HG02588 (cell line): ENCODE data around the gene GAS7.

Source experiments
- ATAC-seq: cut with Tn5 transposase; IDR thresholded peaks from one replicate; pipeline ENCODE4 v1.9.1; 2021; ENCODE audit warnings: mild to moderate bottlenecking, moderate library complexity; ENCODE audit not compliant: unreplicated experiment

The GAS7 gene

DNA sequence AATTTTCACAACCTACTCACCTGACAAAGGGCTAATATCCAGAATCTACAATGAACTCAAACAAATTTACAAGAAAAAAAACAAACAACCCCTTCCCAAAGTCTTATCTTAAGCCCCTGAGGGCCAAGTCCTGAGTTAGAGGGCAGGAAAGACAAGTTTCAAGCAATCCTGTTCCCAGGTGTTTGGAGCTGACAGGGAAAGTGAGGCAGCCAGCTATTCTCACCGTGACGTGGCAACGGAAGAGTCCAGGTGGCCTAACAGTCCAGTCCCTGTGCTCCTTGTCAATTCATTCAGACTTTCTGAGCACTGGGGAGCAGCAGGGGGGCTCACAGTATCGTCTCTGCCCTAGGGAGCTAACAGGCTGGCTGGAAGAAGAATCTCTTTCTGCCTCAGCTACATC lies 203.6 kb downstream of the GAS7 start:
- ATAC-seq, result no peak

DNA sequence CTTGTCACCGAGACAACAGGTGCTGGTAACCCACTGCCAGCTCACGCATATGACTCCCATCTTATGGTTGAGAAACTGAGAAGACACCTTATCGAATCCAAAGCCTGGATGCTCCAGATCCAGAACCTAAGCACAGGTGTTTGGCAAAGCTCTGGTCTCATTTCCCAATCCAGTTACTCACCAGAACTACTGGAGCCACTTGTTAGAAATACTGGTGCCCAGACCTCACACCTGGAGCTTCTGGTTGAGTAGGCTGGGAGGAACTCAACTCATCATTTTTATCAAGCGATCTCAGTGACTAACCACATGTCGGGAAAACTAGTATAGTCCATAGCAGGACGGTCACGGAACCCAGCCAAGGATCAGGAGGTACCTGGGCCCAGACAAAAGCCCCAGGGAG lies 206.6 kb downstream of the GAS7 start:
- no peak for ATAC-seq

DNA sequence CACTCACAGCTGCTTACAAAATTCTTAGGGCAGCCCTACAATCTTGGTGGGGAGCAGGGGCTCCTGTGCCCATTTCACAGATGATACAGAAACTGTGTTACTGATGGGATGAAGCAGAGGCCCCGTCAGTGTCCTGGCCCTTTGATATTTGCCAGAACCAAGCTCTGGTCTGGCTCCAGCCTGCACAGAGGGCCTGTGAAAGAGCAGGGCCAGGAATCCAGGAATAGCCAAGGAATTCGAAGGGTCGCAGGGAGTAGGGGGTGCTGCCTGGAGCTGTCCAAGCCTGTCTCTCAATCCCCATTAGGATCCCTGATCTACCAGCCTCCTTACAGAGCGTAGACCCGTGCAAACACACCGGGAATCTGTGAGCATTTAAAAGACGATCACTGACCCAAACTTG lies 207.1 kb downstream of the GAS7 start:
- ATAC-seq, result no peak

DNA sequence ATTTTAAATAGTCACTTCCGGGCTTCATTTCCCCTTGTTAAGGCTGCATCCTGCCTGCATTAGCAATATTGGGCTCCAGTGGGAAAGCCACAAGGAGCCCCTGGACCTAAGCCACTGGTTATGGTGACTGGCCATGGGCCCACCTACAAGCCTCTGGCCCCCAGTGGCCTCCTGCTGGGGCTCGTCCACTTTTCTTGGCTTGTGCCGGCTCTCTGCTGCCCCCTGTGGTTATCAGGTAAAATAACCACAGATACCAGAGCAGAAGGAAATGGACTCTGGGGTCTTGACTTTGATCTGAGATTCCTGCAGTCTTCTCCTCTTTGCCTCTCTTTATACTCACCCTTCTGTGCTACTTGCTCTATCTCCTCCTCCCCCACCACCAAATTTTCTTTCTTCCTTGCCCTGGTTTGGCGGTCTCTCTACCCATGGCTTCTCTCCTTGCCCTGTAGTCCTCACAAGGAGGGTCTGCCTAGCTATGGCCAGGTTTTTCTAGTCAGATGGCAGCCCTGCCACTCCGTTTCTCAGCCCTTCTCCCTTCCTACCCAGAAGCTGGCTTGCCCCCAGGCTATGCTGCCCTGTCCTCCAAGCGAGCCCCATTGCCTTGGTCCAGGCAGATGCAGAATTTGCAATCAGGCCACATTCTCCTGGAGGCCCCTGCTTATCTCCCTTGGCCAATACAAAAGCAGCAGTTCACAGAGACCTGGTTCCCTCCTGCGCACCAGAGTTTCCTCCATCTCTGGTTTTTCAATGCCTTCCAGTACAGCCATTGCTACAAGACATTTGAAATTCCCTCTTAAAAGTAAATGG lies 210.4 kb downstream of the GAS7 start:
- ATAC-seq, result no peak

DNA sequence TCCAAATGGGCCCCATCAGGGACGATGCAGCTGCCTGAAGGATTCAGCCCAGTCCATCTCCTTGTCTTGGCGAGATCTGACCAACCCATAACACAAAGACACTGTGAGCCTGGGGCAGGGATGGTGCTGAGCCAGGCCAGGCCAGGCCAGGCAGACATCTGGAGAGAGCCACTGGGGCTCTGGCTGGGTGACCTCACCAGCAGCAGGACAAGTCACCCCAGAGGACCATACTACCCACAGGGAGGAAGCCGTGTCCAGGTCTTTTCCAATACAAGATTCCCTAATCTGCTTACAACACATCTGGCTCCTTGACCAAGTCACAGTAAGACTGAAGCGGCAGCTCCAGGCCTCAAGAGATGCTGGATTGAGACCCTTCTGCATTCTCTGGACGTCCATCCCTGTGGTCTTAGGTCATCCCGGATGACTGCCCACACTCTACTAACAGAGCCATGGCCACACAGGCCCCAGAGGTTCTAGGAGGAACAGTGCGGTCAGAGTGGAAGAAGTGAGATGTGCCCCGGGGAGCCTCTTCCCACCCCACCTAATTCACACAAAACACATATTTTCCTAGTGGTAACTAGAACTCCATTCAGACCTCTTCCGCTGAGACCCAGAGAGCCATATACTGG lies 211.5 kb downstream of the GAS7 start:
- ATAC-seq, result no peak

DNA sequence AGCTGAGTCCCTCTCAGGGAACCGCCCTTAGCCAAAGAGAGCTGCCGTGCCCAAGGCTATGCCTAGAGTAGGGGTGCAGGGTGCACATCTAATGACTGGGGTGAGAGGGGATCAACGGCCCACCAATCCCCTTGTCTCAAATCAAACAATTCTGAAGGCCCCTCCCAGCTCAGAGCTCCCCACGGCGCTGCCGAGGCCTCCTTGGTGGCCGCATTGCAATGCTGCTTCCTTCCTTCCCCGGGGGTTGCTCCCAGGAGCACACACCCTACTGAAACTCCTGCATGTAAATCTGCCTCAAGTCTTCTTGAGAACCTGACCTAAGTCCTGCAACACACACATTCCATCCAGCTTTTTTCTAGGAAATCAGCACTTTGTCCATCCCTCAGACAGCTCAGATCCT lies 212.8 kb downstream of the GAS7 start:
- no peak for ATAC-seq

DNA sequence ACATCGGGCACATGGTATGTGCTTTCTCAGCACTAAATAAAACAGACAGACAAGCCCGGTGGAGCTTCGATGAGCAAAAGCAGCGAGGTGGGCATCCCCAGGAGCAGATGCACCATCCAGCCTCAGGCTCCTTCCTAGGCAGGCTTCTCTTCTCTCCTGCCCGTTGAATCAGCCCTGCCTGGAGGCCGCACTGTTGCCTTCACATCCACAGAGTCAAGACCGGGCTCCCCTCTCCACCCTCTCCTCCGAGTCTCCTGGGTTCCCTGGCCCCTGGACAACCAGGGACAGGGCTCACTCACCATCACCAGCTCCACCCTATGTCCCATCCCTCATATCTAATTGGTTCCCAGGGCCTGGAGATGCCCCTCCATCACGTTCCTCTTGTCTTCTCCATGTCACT lies 213.6 kb downstream of the GAS7 start:
- no peak for ATAC-seq

DNA sequence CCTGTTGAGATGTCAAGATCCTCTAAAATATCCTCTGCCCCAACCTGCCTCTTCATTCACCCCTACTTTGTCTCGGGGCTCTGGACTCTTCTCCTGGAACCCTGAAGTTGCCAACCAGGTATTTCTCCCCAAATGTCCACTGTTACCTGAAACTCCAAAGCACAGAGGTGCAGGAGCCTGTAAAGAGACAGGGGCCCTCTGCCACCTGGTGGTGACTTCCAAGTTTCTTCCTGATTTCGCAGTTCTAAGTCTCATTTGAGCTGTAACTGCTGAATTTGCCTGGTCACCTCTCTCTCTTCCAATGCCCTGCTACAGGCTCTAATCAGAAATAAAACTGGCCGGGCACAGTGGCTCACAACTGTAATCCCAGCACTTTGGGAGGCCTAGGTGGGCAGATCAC lies 216.2 kb downstream of the GAS7 start:
- no peak for ATAC-seq

DNA sequence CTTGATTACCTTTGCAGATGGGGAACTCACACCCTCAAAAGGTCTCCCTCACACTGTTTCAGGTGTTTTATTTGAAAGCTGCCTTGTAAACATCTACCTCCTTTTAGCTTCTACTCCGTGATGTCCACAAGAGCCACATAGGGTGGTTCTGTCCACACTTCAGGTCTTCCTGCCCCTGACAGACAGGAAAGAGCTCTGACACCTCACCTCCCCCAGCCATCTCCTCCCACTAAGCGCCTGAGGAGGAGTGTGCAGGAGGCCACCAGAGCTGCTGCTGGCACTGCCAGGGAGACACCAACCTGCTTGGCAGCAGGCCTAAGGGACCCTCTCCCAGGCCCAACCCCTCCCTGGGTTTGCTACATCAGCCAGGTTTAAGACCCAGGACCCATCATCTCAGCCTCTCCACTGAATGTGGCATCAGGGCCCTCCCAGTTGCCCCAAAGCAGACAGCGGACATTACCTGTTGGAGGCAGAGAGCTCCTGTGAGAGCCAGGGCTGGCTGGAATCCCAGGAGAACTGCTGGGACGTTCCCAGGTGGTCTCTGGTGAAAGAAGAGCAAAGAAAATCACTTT lies 217.0 kb downstream of the GAS7 start:
- ATAC-seq, result no peak

DNA sequence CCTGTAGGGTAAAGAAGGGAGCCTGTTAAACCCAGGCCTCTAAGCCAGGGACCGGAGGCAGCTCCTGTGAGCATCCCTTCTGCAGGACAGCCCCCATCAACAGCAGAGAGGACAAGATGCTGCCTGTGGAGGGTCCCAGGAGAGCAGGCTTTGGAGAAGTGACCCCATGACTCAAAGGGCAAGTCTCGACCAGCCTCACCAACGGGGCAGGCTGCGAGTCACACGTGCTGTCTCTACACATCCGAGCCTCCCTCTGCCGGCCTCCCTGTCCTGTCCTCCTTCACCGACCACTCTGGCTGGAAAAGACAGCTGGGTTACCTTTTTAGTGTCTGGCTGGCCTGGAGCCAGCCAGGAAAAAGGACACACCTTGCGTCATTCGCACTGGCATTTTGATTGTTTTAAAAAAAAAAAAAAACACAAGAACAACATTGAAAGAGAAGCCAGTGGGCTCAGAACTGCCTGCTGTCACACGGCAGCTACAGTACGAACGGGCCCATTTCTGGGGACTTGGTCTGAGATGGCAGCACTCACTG lies 218.9 kb downstream of the GAS7 start:
- ATAC-seq, result no peak

DNA sequence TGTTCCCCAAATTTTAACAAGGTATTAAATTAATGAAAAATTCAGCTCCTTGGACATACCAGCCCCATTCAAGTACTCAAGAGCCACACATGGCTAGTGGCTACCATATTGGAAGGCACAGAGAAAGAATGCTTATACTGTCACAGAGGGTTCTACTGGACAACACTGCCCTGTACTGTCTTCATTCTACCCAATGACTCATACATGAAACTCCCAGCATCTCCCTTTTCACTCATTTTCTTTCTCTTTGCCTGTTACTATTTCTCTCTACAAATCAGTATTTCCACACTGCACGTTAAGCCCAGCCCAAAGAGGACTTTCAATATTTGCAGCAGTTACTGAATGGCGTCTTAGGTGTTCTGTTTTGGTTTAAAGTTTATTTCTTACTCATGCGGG lies 221.2 kb downstream of the GAS7 start:
- ATAC-seq, result no peak

DNA sequence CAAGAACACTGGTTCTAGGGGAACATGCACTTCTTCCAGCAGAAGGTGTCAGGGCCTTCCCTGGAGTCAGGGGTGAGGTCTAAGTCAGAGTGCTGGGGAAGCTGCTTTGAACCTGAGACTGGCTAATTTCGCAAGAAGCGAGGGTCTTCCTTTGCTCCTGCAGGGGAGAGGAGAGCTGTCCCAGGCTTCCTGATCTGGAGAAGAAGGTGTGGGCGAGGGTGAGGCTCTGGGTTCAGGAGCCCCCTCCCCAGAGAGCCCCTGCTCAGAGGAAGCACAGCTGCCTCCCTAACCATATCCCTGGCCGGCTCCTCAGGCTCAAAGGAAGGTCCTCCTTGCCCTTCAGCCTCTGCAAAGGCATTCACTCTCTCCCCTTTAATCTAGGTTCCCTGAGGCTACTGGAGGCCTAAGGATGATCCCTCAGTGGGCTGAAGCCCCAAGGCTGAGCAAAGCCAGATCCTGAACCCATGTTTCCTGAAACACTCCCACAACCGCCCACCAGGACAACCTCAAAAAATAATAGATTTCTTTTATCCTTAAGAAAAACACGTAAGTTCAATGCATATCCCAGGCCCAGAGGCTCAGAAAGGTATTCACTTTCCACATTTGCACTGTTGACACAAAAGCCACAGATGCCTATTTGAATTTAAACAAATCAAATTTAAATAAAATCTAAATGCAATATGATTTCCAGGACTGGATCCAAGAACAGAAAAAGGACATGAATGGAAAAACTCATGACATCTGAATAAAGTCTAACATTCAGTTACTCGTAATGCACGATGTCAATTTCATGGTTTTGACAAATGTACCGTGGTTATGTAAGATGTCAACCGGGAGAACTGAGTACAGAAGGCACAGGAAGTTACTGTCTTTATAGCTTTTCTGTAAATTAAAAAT lies 221.9 kb downstream of the GAS7 start:
- no peak for ATAC-seq

DNA sequence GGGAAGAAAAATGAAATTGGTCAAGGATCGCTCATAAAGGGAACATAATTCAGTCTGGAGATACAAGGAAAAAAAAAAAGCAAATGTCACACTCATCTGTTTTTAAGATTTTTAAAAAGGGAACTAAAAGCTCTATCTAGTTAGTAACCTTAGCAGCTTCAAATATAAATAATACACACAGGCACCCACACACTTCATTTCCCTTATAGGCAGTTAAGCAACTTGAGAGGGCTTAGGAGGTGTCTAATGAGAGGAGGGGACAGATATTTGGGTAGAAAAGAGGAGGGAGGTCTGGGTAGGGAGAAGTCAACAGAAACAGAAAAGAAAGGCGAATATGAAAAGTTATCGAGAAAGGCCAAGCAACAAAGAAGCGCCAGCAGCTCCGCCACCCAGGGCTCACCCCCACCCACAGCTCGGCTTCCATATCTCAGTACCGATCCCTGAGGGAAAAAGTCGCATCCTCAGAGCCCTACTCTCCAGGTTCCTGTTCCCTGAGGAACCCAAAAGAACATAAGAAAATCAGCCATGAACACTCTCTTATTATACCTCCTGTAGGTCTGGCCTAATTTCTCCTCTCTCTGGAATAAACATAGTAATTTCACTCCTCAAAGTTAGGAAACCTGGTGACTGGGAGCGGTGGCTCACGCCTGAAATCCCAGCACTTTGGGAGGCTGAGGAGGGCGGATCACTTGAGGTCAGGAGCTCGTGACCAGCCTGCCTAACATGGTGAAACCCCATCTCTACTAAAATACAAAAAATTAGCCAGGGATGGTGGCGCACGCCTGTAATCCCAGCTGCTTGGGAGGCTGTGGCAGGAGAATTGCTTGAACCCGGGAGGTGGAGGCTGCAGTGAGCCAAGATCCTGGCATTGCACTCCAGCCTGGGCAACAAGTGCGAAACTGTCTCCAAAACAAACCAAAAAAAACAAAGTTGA lies 223.7 kb downstream of the GAS7 start:
- ATAC-seq, result no peak

DNA sequence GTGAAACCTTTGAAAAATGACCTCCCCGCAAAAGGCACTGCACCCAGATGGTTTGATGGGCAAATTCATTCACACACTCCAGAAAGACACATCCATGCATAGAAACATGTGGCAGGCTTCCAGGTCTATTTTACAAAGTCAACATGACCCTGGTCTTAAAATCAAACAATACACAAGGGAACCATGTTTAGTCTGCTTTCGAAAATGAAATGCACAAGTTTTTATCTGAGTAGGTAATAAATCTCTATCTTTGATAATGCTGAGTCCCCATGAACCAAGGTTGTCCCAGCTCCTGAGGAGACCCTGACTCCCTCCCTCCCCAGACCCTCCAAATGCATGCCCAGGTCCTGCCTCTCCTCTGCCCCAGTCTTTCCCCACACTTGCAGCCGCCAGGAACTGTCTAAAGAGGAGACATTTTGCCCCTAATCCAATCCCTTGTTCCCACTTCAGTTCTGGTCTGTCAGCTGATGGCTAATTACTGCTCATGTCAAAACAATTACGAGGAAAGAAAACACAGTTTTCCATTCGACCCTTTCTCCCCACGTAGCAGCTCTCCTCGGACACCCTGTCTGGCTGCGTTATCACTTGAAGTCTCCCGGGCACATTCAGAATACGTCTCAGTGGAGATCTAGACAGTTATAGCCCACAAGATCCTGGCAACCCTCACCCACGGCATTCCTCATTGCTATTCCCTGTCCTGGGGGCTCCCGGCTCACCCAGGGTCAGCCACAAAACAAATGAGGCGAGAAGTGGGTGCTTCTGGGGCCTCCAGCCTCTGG lies 224.5 kb downstream of the GAS7 start:
- no peak for ATAC-seq

DNA sequence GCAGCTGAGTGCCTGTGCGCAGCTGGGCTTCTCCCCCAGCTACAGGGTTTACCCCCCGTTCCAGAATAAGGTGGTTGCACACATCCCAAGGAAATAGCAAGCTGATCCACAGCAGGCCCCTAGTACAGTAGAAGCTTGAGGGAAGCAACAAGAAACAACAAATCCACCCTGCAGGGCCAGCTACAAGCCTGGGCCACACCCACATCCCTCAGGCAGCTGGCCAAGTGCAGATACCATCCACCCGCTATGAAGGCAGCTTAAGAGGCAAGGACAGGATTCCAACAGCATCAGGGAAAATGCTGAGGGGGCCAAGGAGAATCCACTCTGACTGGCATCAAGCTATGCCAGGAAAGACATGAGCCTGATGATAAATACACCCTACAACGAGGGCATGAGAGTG lies 226.4 kb downstream of the GAS7 start:
- no peak for ATAC-seq

DNA sequence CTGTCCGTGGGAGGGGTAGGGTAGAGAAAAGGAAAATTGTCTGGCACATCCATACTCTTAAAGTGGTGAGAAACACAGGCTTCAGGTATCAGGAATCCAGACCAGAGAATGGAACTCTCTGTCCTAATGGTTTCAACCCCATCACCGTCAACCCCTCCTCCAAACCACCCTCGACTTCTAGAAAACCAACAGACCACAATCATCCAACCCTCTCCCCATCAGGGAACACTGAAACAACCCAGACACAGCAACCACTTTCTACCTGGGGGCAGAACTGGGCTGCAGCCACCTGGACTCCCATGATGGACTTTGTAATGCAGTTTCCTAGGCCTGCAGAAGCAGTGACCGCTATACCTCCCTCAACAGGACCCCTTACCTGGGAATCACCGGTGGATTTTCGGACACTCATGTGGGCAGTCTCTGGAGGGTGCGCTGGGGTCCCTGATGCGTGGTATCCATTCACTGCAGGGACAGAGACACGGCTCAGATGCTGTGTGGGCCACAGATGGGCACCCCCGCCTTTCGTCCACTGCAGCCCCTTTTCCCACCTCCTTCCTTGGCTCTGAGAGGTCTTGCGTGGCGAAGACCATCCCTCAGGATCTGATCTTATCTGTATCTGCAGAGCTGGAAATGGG lies 229.0 kb downstream of the GAS7 start:
- ATAC-seq, result no peak

DNA sequence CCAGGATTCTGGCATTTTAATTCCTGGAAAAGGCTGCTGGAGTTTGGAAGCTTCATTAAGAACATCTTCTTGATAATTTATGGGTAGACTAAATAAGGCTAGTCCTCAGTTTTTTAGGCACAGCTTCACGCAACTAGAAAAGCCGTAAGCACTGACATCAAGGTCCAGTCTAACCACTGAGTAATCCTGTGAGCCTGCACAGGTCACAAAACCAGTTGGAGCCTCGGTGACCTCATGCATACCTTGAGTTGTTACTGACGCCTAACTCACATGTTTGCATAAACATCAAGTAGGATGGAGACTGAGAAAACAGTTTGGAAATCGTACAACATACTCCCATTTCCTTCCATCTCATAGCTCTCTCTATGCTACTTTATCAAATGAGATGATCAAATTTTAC lies 229.5 kb downstream of the GAS7 start:
- no peak for ATAC-seq

DNA sequence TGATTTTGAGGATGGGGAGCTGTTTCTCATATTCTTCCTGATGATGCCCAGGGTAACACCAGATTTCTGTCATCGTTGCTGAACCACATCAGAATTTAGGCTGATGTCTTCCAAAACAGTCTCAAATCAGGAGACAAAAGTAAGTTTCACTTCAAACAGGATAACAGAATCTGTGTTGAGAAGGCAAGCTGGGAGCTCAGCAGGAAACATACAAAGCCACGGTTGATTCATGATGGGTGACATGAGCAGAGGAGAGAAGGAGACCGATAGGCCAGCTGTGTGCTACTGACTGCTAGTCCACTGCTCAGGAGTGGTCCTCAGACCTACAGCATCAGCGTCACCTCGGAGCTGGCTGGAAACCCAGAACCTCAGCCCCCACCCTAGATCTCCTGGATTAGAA lies 230.4 kb downstream of the GAS7 start:
- no peak for ATAC-seq
